BLaER1 treated with 17β-estradiol and CSF1 and Interleukin-3, amounts not matched to agents 10 nM and 100 nM (cell line): Measurements from ENCODE around the gene CACNA2D2.

ENCODE experiments used
- H3K27ac ChIP-seq, 11 experiments: shearing (Covaris generic); formaldehyde crosslinking; 2 replicates each; pipeline ENCODE4 v1.8.1; 2022
- H3K27me3 ChIP-seq, 11 experiments: shearing (Covaris generic); formaldehyde crosslinking; 2 replicates each; pipeline ENCODE4 v1.8.1; 2022
- H3K36me3 ChIP-seq, 11 experiments: shearing (Covaris generic); formaldehyde crosslinking; 2 replicates each; pipeline ENCODE4 v1.8.1; 2022
- H3K4me1 ChIP-seq, 10 experiments: shearing (Covaris generic); formaldehyde crosslinking; 2 replicates each; pipeline ENCODE4 v1.8.1; 2022
- H3K4me2 ChIP-seq, 11 experiments: shearing (Covaris generic); formaldehyde crosslinking; 2 replicates each; pipeline ENCODE4 v1.8.1; 2022
- H3K4me3 ChIP-seq, 10 experiments: shearing (Covaris generic); formaldehyde crosslinking; 2 replicates each; pipeline ENCODE4 v1.8.1; 2022
- H3K9ac ChIP-seq, 11 experiments: shearing (Covaris generic); formaldehyde crosslinking; 2 replicates each; pipeline ENCODE4 v1.8.1; 2022
- H3K9me3 ChIP-seq, 11 experiments: shearing (Covaris generic); formaldehyde crosslinking; replicated peaks in 1 of 11; 2 replicates each; pipeline ENCODE4 v1.8.1; 2022
- H4K20me1 ChIP-seq, 11 experiments: shearing (Covaris generic); formaldehyde crosslinking; 2 replicates each; pipeline ENCODE4 v1.8.1; 2022
- Cebpa-rat ChIP-seq, 11 experiments: shearing (Covaris generic); IDR thresholded peaks; 2 replicates each; pipeline ENCODE4 v1.8.1; 2022

CACNA2D2 gene

GRCh38 chr3:50412231-50412754 lies 91.1 kb downstream of the CACNA2D2 start:
- Histone ChIP-seq H3K36me3 (no peaks in the 10 kb centered on the region), H3K9ac (no peak overlapping the region), H3K27me3 (peaks cover 0 to 8% (median 0%) of the 10 kb centered on the region in 11 experiments; a peak in 3 of 22 replicates), H3K4me1 (peaks cover 0 to 16% (median 0%) of the 10 kb centered on the region in 10 experiments; a peak in 6 of 20 replicates), H3K27ac (no peak overlapping the region), H4K20me1 (peaks cover 0 to 20% (median 0%) of the 10 kb centered on the region in 11 experiments; a peak in 6 of 22 replicates), H3K4me3 (no peak overlapping the region), H3K9me3 (no peaks in the 10 kb centered on the region), H3K4me2 (no peak overlapping the region)
- no peak for TF ChIP-seq Cebpa-rat (IDR thresholded peaks at IDR 0.05)

DNA sequence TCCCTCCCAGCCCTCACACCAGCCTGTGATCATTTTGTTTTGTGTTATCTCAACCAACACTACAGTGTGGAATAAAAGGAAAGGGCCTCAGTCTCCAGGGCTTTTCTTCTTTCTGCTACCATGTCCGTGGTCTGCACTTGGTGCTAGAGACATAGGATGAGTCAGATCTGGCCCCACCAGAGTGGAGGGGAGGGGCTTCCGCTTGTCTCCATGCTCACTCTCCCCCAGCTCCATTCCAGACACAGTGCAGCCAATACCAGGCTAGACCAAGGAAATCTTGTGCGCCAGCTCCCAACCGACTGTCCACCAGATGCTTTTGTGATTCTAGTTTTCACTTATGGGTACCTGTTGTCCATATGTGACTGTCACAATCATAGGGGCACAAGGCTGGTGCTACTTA lies 92.2 kb downstream of the CACNA2D2 start:
- Histone ChIP-seq H3K27ac (no peak overlapping the region), H3K9me3 (no peaks in the 10 kb centered on the region), H3K4me1 (peaks cover 0 to 12% (median 0%) of the 10 kb centered on the region in 10 experiments; a peak in 6 of 20 replicates), H3K4me3 (no peak overlapping the region), H3K4me2 (no peak overlapping the region), H3K27me3 (peaks cover 0 to 8% (median 0%) of the 10 kb centered on the region in 11 experiments; a peak in 3 of 22 replicates), H4K20me1 (peaks cover 0 to 25% (median 0%) of the 10 kb centered on the region in 11 experiments; a peak in 9 of 22 replicates), H3K9ac (no peak overlapping the region), H3K36me3 (no peaks in the 10 kb centered on the region)
- no peak for TF ChIP-seq Cebpa-rat (IDR thresholded peaks at IDR 0.05)

DNA sequence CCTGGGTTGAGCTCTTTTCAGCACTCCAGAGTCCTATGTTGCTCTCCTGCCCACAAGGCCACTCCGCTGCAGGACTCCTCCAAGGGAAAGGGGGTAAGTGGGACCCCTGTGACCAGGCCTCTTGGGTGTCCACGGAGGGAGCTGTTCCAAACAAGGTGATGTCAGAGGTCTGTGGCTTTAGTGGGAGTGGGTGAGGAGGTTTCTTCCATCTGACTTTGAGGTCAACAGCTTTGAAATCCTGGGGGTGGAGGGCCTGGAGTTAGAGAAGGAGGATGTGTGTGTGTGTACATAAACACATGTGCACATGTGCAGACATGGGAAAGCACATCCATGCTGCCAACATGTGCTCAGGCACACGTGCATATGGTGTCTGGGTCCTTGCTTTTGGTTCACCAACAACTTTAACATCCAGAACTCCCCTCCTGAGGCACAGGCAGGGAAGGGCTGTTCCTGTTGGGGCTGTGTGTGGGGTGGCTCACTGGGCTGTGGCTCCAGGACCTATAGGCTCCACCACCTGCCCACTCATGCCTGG lies 92.8 kb downstream of the CACNA2D2 start:
- TF ChIP-seq Cebpa-rat (IDR thresholded peaks at IDR 0.05), result no peak
- H3K9me3 ChIP-seq, result no peaks in the 10 kb centered on the region
- H3K36me3 ChIP-seq, result no peaks in the 10 kb centered on the region
- peaks cover 0 to 30% (median 0%) of the 10 kb centered on the region in 11 experiments; a peak in 9 of 22 replicates for H4K20me1 ChIP-seq
- no peak overlapping the region for H3K4me3 ChIP-seq
- H3K4me2 ChIP-seq, result peak overlapping the region in 1 of 11 experiments; percentile 30; a peak in 1 of 22 replicates
- H3K4me1 ChIP-seq, result peaks cover 0 to 7% (median 0%) of the 10 kb centered on the region in 10 experiments; a peak in 5 of 20 replicates
- no peak overlapping the region for H3K9ac ChIP-seq
- no peak overlapping the region for H3K27ac ChIP-seq
- H3K27me3 ChIP-seq, result peaks cover 0 to 8% (median 0%) of the 10 kb centered on the region in 11 experiments; a peak in 3 of 22 replicates

- TF ChIP-seq Cebpa-rat (IDR thresholded peaks at IDR 0.05), result no peak
- no peak overlapping the region for H3K4me3 ChIP-seq
- no peak overlapping the region for H3K9ac ChIP-seq
- no peak overlapping the region for H3K27ac ChIP-seq
- H3K9me3 ChIP-seq, result no peaks in the 10 kb centered on the region
- peaks cover 0 to 8% (median 0%) of the 10 kb centered on the region in 11 experiments; a peak in 3 of 22 replicates for H3K27me3 ChIP-seq
- H3K36me3 ChIP-seq, result no peaks in the 10 kb centered on the region
- peaks cover 0 to 33% (median 0%) of the 10 kb centered on the region in 11 experiments; a peak in 9 of 22 replicates for H4K20me1 ChIP-seq
- H3K4me2 ChIP-seq, result no peak overlapping the region
- peaks cover 0 to 2% (median 0%) of the 10 kb centered on the region in 10 experiments; a peak in 3 of 20 replicates for H3K4me1 ChIP-seq
Measured at GRCh38 chr3:50410185-50410584, 93.2 kb downstream of the CACNA2D2 start.

GRCh38 chr3:50408443-50408944 lies 94.9 kb downstream of the CACNA2D2 start:
- no peaks in the 10 kb centered on the region; a peak in 1 of 20 replicates for H3K4me1 ChIP-seq
- no peak overlapping the region for H3K27ac ChIP-seq
- no peak overlapping the region for H3K4me3 ChIP-seq
- peaks cover 0 to 33% (median 0%) of the 10 kb centered on the region in 11 experiments; a peak in 9 of 22 replicates for H4K20me1 ChIP-seq
- H3K9ac ChIP-seq, result no peak overlapping the region
- H3K9me3 ChIP-seq, result no peaks in the 10 kb centered on the region
- H3K27me3 ChIP-seq, result peaks cover 0 to 8% (median 0%) of the 10 kb centered on the region in 11 experiments; a peak in 3 of 22 replicates
- H3K36me3 ChIP-seq, result no peaks in the 10 kb centered on the region
- no peak overlapping the region for H3K4me2 ChIP-seq
- no peak for TF ChIP-seq Cebpa-rat (IDR thresholded peaks at IDR 0.05)

DNA sequence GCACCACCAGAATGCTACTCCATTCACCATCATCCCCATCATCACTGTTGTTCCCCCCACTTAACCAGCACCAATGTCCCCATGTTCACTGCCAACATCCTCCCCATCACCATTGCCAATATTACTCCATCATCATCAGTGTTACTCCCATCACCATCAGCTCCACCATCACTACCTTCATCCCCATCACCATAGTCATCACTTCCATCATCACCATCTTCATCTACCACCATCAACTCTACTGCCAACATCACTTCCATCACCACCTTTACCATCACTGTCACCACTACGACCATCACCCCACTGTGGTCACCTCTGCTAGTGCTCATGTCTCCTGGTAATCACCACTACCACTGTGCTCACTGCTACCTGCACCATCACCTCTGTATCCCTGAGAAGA lies 96.9 kb downstream of the CACNA2D2 start:
- peaks cover 0 to 8% (median 0%) of the 10 kb centered on the region in 11 experiments; a peak in 3 of 22 replicates for H3K27me3 ChIP-seq
- H3K4me3 ChIP-seq, result no peak overlapping the region
- H3K4me1 ChIP-seq, result peaks cover 0 to 11% (median 8%) of the 10 kb centered on the region in 10 experiments; a peak in 14 of 20 replicates
- no peaks in the 10 kb centered on the region for H3K9me3 ChIP-seq
- H3K36me3 ChIP-seq, result no peaks in the 10 kb centered on the region
- H3K9ac ChIP-seq, result no peak overlapping the region
- H3K27ac ChIP-seq, result no peak overlapping the region
- H4K20me1 ChIP-seq, result peaks cover 0 to 33% (median 5%) of the 10 kb centered on the region in 11 experiments; a peak in 9 of 22 replicates
- TF ChIP-seq Cebpa-rat (IDR thresholded peaks at IDR 0.05), result no peak
- no peak overlapping the region for H3K4me2 ChIP-seq

DNA sequence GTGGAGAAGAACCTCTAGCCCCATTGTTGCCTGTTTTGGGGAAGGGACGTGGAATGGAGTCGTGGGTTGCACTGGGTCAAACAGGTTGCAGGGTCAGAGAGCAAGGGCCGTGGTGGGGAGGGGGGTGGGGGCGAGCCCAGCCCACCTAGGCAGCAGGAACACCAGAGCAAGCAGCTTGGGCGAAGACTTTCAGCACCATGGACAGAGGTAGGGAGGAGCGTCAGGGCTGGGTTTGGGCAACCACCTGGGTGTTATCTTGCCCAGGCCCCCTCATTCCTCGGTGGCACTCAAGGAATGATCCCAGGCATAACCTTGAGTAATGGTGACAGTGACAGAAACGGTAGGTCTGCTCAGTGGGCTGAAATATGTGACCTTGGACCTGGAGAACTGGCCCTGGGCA lies 98.2 kb downstream of the CACNA2D2 start:
- Histone ChIP-seq H3K36me3 (no peaks in the 10 kb centered on the region), H3K4me1 (peaks cover 0 to 17% (median 13%) of the 10 kb centered on the region in 10 experiments; a peak in 14 of 20 replicates), H3K4me3 (no peak overlapping the region), H3K27me3 (peaks cover 0 to 8% (median 0%) of the 10 kb centered on the region in 11 experiments; a peak in 3 of 22 replicates), H3K4me2 (no peak overlapping the region), H3K9me3 (no peaks in the 10 kb centered on the region), H4K20me1 (peaks cover 0 to 33% (median 5%) of the 10 kb centered on the region in 11 experiments; a peak in 9 of 22 replicates), H3K27ac (no peak overlapping the region), H3K9ac (no peak overlapping the region)
- no peak for TF ChIP-seq Cebpa-rat (IDR thresholded peaks at IDR 0.05)

- Histone ChIP-seq H3K27ac (peak overlapping the region in 1 of 11 experiments; percentile 15; a peak in 1 of 22 replicates), H3K4me3 (no peak overlapping the region), H4K20me1 (peaks cover 0 to 10% (median 0%) of the 10 kb centered on the region in 11 experiments; a peak in 8 of 22 replicates), H3K27me3 (no peaks in the 10 kb centered on the region; a peak in 1 of 22 replicates), H3K9me3 (no peaks in the 10 kb centered on the region), H3K4me2 (peak overlapping the region in 9 of 11 experiments; percentile 24 to 67 (median 47); a peak in 18 of 22 replicates), H3K4me1 (peaks cover 0 to 37% (median 30%) of the 10 kb centered on the region in 10 experiments; a peak in 16 of 20 replicates), H3K36me3 (no peaks in the 10 kb centered on the region), H3K9ac (no peak overlapping the region)
- TF ChIP-seq Cebpa-rat (IDR thresholded peaks at IDR 0.05), result no peak
Measured at GRCh38 chr3:50401978-50402595, 101.3 kb downstream of the CACNA2D2 start.

GRCh38 chr3:50396502-50396901 lies 106.9 kb downstream of the CACNA2D2 start:
- TF ChIP-seq Cebpa-rat (IDR thresholded peaks at IDR 0.05), result no peak
- H3K27ac ChIP-seq, result no peak overlapping the region

More at GRCh38 chr3:50396502-50396901, 106.9 kb downstream of the CACNA2D2 start:
- Histone ChIP-seq H3K9me3 (no peaks in the 10 kb centered on the region), H3K9ac (no peak overlapping the region), H3K4me3 (no peak overlapping the region), H3K27me3 (no peaks in the 10 kb centered on the region), H3K4me2 (0 out of 22 replicates have a peak overlapping the region, but pooled peaks of 1 of the 11 experiments have one; percentile 42), H3K36me3 (no peaks in the 10 kb centered on the region), H4K20me1 (0 out of 22 replicates have a peak, but pooled peaks cover 0 to 7% (median 0%) of the 10 kb centered on the region in 11 experiments), H3K4me1 (peaks cover 20 to 54% (median 41%) of the 10 kb centered on the region in 10 experiments)
